CD4-positive, CD25-positive, alpha-beta regulatory T cell (primary cell): ENCODE measurements around the gene MTERF1. TPM values are rescaled to one million over a fixed set of nuclear protein-coding genes. Genes with fewer than 3 reads are reported as not detected.

Experiments
- ATAC-seq, 2 donors: fragments of 150-1000 bp; cut with Tn5 transposase; one replicate each; pipeline ENCODE4 v1.10.0; 2021; ENCODE audit warnings: low read depth in 2 of 2, moderate number of reproducible peaks in 2 of 2, moderate library complexity in 1 of 2
- DNase-seq, 3 donors: peaks; one replicate each; pipeline versions ENCODE4 v3.0.0 to v3.0.0-alpha.2; 2012 to 2022; ENCODE audit warnings: mixed read lengths in 1 of 3
- H3K27ac ChIP-seq: one replicate; pipeline ENCODE4 v1.7.0; 2013; ENCODE audit warnings: mild to moderate bottlenecking, low read length; ENCODE audit not compliant: insufficient read depth, poor library complexity, severe bottlenecking
- H3K27me3 ChIP-seq: one replicate; pipeline ENCODE4 v1.7.0; 2013; ENCODE audit warnings: low read length; ENCODE audit not compliant: control insufficient read depth, insufficient read depth
- H3K36me3 ChIP-seq: one replicate; pipeline ENCODE4 v1.7.0; 2013; ENCODE audit warnings: mild to moderate bottlenecking, low read length, moderate library complexity; ENCODE audit not compliant: control insufficient read depth, insufficient read depth
- H3K4me1 ChIP-seq: 2 replicates; pipeline ENCODE4 v1.7.0; 2013; ENCODE audit warnings: mild to moderate bottlenecking, low read length; ENCODE audit not compliant: insufficient read depth, control insufficient read depth, poor library complexity, severe bottlenecking
- H3K4me3 ChIP-seq: one replicate; pipeline ENCODE4 v1.7.0; 2013; ENCODE audit warnings: low read depth, mild to moderate bottlenecking, low read length, moderate library complexity
- H3K9me3 ChIP-seq, 2 experiments: 1 replicate in 1 of 2; 2 replicates in 1 of 2; pipeline ENCODE4 v1.7.0; 2013; ENCODE audit warnings: low read length in 2 of 2, mild to moderate bottlenecking in 1 of 2, moderate library complexity in 1 of 2; ENCODE audit not compliant: control insufficient read depth in 2 of 2
- H3K27ac Mint-ChIP-seq, 3 donors: one replicate each; pipeline ENCODE4 v1.8.0; 2020 to 2022; ENCODE audit warnings: mild to moderate bottlenecking in 3 of 3, mixed read lengths in 3 of 3, moderate library complexity in 2 of 3
- H3K27me3 Mint-ChIP-seq: one replicate; pipeline ENCODE4 v1.8.0; 2022; ENCODE audit warnings: mild to moderate bottlenecking, mixed read lengths
- H3K36me3 Mint-ChIP-seq: one replicate; pipeline ENCODE4 v1.8.0; 2020; ENCODE audit warnings: mixed read lengths
- H3K4me1 Mint-ChIP-seq, 4 donors: one replicate each; pipeline ENCODE4 v1.8.0; 2020 to 2022; ENCODE audit warnings: mixed read lengths in 4 of 4, mild to moderate bottlenecking in 1 of 4
- H3K4me3 Mint-ChIP-seq, 4 donors: one replicate each; pipeline ENCODE4 v1.8.0; 2020 to 2022; ENCODE audit warnings: mild to moderate bottlenecking in 4 of 4, mixed read lengths in 4 of 4, moderate library complexity in 3 of 4
- H3K9me3 Mint-ChIP-seq, 7 donors: one replicate each; pipeline ENCODE4 v1.8.0; 2020 to 2022; ENCODE audit warnings: mixed read lengths in 7 of 7, mild to moderate bottlenecking in 3 of 7, moderate library complexity in 2 of 7
- polyA plus RNA-seq, 4 donors: library from polyadenylated mRNA; unstranded; fragments of 300-500 nt; fragmentation: Illumina TruSeq; gene quantifications; one replicate each; pipeline ENCODE4 v1.2.3, GENCODE V29; 2021
- total RNA-seq: library from RNA; stranded (reverse); gene quantifications from one replicate; pipeline ENCODE4 v1.2.3, GENCODE V29; 2022

The MTERF1 gene
- total and polyA plus RNA-seq, 5 donors from 2014 or later, result 9.5 to 20.4 (median 13.9) TPM

GRCh38 chr7:91824201-91824600 is 56.3 kb downstream of the MTERF1 start:
- H3K9me3 Mint-ChIP-seq, result peaks cover 0 to 36% (median 11%) of the 10 kb centered on the region in 7 donors
- Histone ChIP-seq H3K36me3 (no peaks in the 10 kb centered on the region), H3K4me1 (no peaks in the 10 kb centered on the region), H3K27me3 (no peaks in the 10 kb centered on the region), H3K4me3 (no peak overlapping the region), H3K9me3 (peaks cover 0 to 4% of the 10 kb centered on the region in 2 experiments), H3K27ac (no peak overlapping the region)
- ATAC-seq (no peak), DNase-seq (no peak)
- peak overlapping the region in 1 of 4 donors; percentile 15 for H3K4me3 Mint-ChIP-seq
- no peak overlapping the region for H3K27ac Mint-ChIP-seq
- no peaks in the 10 kb centered on the region for H3K4me1 Mint-ChIP-seq
- H3K27me3 Mint-ChIP-seq, result no peaks in the 10 kb centered on the region
- no peaks in the 10 kb centered on the region for H3K36me3 Mint-ChIP-seq

Other genes starting within 250 kb of the MTERF1 start
- gene AKAP9, start 60.2 kb upstream of the MTERF1 start, total RNA-seq, result 81.2 TPM
- 10 to 100 TPM; 12.5 to 20.4 (median 19.6) TPM for gene AKAP9, start 60.2 kb upstream of the MTERF1 start, polyA plus RNA-seq